Neural progenitor cell (in vitro differentiated cells): Measurements from ENCODE around the gene ETFB. TPM values are rescaled to one million over a fixed set of nuclear protein-coding genes. Genes with fewer than 3 reads are reported as not detected.

Source experiments
- DNase-seq: peaks from one replicate; pipeline ENCODE4 v3.0.0-alpha.2; 2016; ENCODE audit warnings: low spot score
- H2AFZ ChIP-seq: fragments of 200-600 bp; sonication (generic); replicated peaks from 2 replicates; pipeline ENCODE4 v1.6.1; 2016; ENCODE audit warnings: antibody characterized with exemption
- H3F3A ChIP-seq: fragments of 200-600 bp; sonication (generic); 2 replicates; pipeline ENCODE4 v1.6.1; 2016; ENCODE audit warnings: antibody characterized with exemption, low read depth
- H3K27ac ChIP-seq: fragments of 200-600 bp; sonication (generic); 2 replicates; pipeline ENCODE4 v1.5.1; 2016; ENCODE audit warnings: mild to moderate bottlenecking
- H3K27me3 ChIP-seq: fragments of 200-600 bp; sonication (generic); 2 replicates; pipeline ENCODE4 v1.6.1; 2016; ENCODE audit warnings: mild to moderate bottlenecking, moderate library complexity
- H3K36me3 ChIP-seq: fragments of 200-600 bp; sonication (generic); 2 replicates; pipeline ENCODE4 v1.5.1; 2016
- H3K4me1 ChIP-seq: fragments of 200-600 bp; sonication (generic); 2 replicates; pipeline ENCODE4 v1.6.1; 2016; ENCODE audit warnings: mixed run types
- H3K4me2 ChIP-seq: fragments of 200-600 bp; sonication (generic); 2 replicates; pipeline ENCODE4 v1.6.1; 2016
- H3K4me3 ChIP-seq: fragments of 200-600 bp; sonication (generic); 2 replicates; pipeline ENCODE4 v1.5.1; 2016
- H3K79me2 ChIP-seq: fragments of 200-600 bp; sonication (generic); 2 replicates; pipeline ENCODE4 v1.6.1; 2016; ENCODE audit warnings: low read depth
- H3K9ac ChIP-seq: fragments of 200-600 bp; sonication (generic); 2 replicates; pipeline ENCODE4 v1.6.1; 2016
- H3K9me3 ChIP-seq: fragments of 200-600 bp; sonication (generic); 2 replicates; pipeline ENCODE4 v1.5.1; 2016; ENCODE audit warnings: low read depth
- H4K20me1 ChIP-seq: fragments of 200-600 bp; sonication (generic); 2 replicates; pipeline ENCODE4 v1.6.1; 2016; ENCODE audit warnings: low read depth
- H3K27ac Mint-ChIP-seq: 3 replicates; pipeline ENCODE4 v1.8.0; 2021; ENCODE audit warnings: mixed read lengths
- H3K27me3 Mint-ChIP-seq: 2 replicates; pipeline ENCODE4 v1.8.0; 2022; ENCODE audit warnings: low read depth, mild to moderate bottlenecking, inconsistent platforms, moderate library complexity, mixed read lengths; ENCODE audit not compliant: insufficient read depth
- H3K36me3 Mint-ChIP-seq: 3 replicates; pipeline ENCODE4 v1.8.0; 2021; ENCODE audit warnings: mixed read lengths
- H3K4me1 Mint-ChIP-seq: 3 replicates; pipeline ENCODE4 v1.8.0; 2021; ENCODE audit warnings: mixed read lengths
- H3K4me3 Mint-ChIP-seq: 3 replicates; pipeline ENCODE4 v1.8.0; 2021; ENCODE audit warnings: mild to moderate bottlenecking, moderate library complexity, mixed read lengths
- H3K9me3 Mint-ChIP-seq: 3 replicates; pipeline ENCODE4 v1.8.0; 2020; ENCODE audit warnings: mixed read lengths
- CTCF ChIP-seq: fragments of 200-600 bp; sonication (generic); IDR thresholded peaks from 2 replicates; pipeline ENCODE4 v1.5.1; 2017; ENCODE audit warnings: antibody characterized with exemption, mild to moderate bottlenecking
- EZH2 ChIP-seq: fragments of 200-600 bp; sonication (generic); IDR thresholded peaks from 2 replicates; pipeline ENCODE4 v1.6.1; 2017; ENCODE audit warnings: antibody characterized with exemption, mild to moderate bottlenecking, moderate library complexity
- EZH2phosphoT487 ChIP-seq: fragments of 200-600 bp; sonication (generic); IDR thresholded peaks from 2 replicates; pipeline ENCODE4 v1.6.1; 2017; ENCODE audit warnings: antibody characterized with exemption
- total RNA-seq: library from RNA; depleted of rRNA; stranded (reverse); fragments of >200 nt; gene quantifications from 2 replicates; pipeline ENCODE4 v1.2.3, GENCODE V29; 2015; ENCODE audit warnings: low replicate concordance

ETFB gene
- total RNA-seq, 1 donor from 2014 or later = 27.0 TPM

- H3K27ac ChIP-seq = no peak overlapping the region
Measured at GRCh38 chr19:51297406-51297805, 68.8 kb downstream of the ETFB start.

GRCh38 chr19:51296336-51297093, 69.7 kb downstream of the ETFB start:
- Mint-ChIP-seq H3K4me3 (no peak overlapping the region), H3K27ac (no peak overlapping the region), H3K4me1 (peaks cover 32% of the 10 kb centered on the region), H3K36me3 (no peaks in the 10 kb centered on the region), H3K27me3 (peaks cover 11% of the 10 kb centered on the region), H3K9me3 (no peaks in the 10 kb centered on the region)
- Histone ChIP-seq H3K9me3 (no peaks in the 10 kb centered on the region), H3K27me3 (peaks cover 16% of the 10 kb centered on the region), H3K4me1 (peaks cover 30% of the 10 kb centered on the region), H4K20me1 (no peaks in the 10 kb centered on the region), H2AFZ (no peak overlapping the region), H3K4me3 (no peak overlapping the region), H3K79me2 (no peaks in the 10 kb centered on the region), H3K4me2 (no peak overlapping the region), H3K36me3 (no peaks in the 10 kb centered on the region), H3K9ac (no peak overlapping the region), H3F3A (peaks cover 3% of the 10 kb centered on the region), H3K27ac (no peak overlapping the region)
- DNase-seq = peak; percentile 33
- TF ChIP-seq EZH2 = no peak
- TF ChIP-seq CTCF = peak; percentile 33
- no peak for TF ChIP-seq EZH2phosphoT487

More at GRCh38 chr19:51297406-51297805, 68.8 kb downstream of the ETFB start:
- no peak overlapping the region for H3K27ac Mint-ChIP-seq
- no peaks in the 10 kb centered on the region for H3K9me3 Mint-ChIP-seq
- Histone ChIP-seq H3K4me2 (no peak overlapping the region), H3K9ac (no peak overlapping the region), H2AFZ (no peak overlapping the region), H3K9me3 (no peaks in the 10 kb centered on the region), H4K20me1 (no peaks in the 10 kb centered on the region), H3F3A (peaks cover 3% of the 10 kb centered on the region), H3K36me3 (no peaks in the 10 kb centered on the region), H3K4me3 (no peak overlapping the region), H3K27me3 (peaks cover 16% of the 10 kb centered on the region), H3K79me2 (no peaks in the 10 kb centered on the region), H3K4me1 (peaks cover 28% of the 10 kb centered on the region)
- H3K36me3 Mint-ChIP-seq = no peaks in the 10 kb centered on the region
- H3K4me1 Mint-ChIP-seq = peaks cover 28% of the 10 kb centered on the region
- no peak overlapping the region for H3K4me3 Mint-ChIP-seq
- peaks cover 11% of the 10 kb centered on the region for H3K27me3 Mint-ChIP-seq
- DNase-seq = no peak
- TF ChIP-seq EZH2phosphoT487 = no peak
- TF ChIP-seq CTCF = no peak
- no peak for TF ChIP-seq EZH2

- Histone ChIP-seq H3K9me3 (no peaks in the 10 kb centered on the region), H3K4me2 (no peak overlapping the region), H4K20me1 (no peaks in the 10 kb centered on the region), H3K4me1 (peaks cover 30% of the 10 kb centered on the region), H3K79me2 (no peaks in the 10 kb centered on the region), H3K27ac (no peak overlapping the region), H3K36me3 (no peaks in the 10 kb centered on the region), H3K9ac (no peak overlapping the region), H2AFZ (no peak overlapping the region), H3K27me3 (peaks cover 16% of the 10 kb centered on the region), H3K4me3 (no peak overlapping the region), H3F3A (peaks cover 3% of the 10 kb centered on the region)
- Mint-ChIP-seq H3K27ac (peak overlapping the region; percentile 42), H3K36me3 (no peaks in the 10 kb centered on the region), H3K9me3 (no peaks in the 10 kb centered on the region), H3K4me1 (peaks cover 32% of the 10 kb centered on the region), H3K4me3 (peak overlapping the region; percentile 36), H3K27me3 (peaks cover 11% of the 10 kb centered on the region)
- peak; percentile 30 for DNase-seq
- TF ChIP-seq CTCF (no peak), EZH2 (no peak), EZH2phosphoT487 (no peak)
Measured at GRCh38 chr19:51295382-51296126, 70.6 kb downstream of the ETFB start.

Other genes with a start within 250 kb of the ETFB start
- gene SIGLEC9, start 241.5 kb downstream of the ETFB start, total RNA-seq = not detected in 2 replicates
- gene SIGLEC7, start 224.1 kb downstream of the ETFB start, total RNA-seq = not detected in 2 replicates
- not detected in 2 replicates for gene CD33, start 141.3 kb downstream of the ETFB start, total RNA-seq
- gene SIGLECL1, start 115.3 kb downstream of the ETFB start, total RNA-seq = not detected in 2 replicates
- 5.4 and 15.8 TPM in 2 replicates for gene IGLON5, start 54.7 kb downstream of the ETFB start, total RNA-seq
- gene VSIG10L, start 24.2 kb downstream of the ETFB start, total RNA-seq = 2.7 and 6.0 TPM in 2 replicates
- not detected in 2 replicates for gene CLDND2, start 2.6 kb upstream of the ETFB start, total RNA-seq
- gene NKG7, start 6.3 kb upstream of the ETFB start, total RNA-seq = not detected in 2 replicates
- gene LIM2, start 21.6 kb upstream of the ETFB start, total RNA-seq = 0.26 and 3.2 TPM in 2 replicates
- 0.37 TPM in 1 of 2 replicates, not detected in the other for gene C19orf84, start 24.2 kb upstream of the ETFB start, total RNA-seq
- not detected in 2 replicates for gene SIGLEC10, start 51.3 kb upstream of the ETFB start, total RNA-seq
- gene SIGLEC8, start 92.1 kb upstream of the ETFB start, total RNA-seq = not detected in 2 replicates
- not detected in 2 replicates for gene CEACAM18, start 112.2 kb upstream of the ETFB start, total RNA-seq
- gene SIGLEC12, start 135.4 kb upstream of the ETFB start, total RNA-seq = not detected in 2 replicates
- gene SIGLEC6, start 165.3 kb upstream of the ETFB start, total RNA-seq = not detected in 2 replicates
- 5.0 and 8.1 TPM in 2 replicates for gene ZNF175, start 204.9 kb upstream of the ETFB start, total RNA-seq